GM23248 (cell line): Measurements from ENCODE around the gene TRIP10. TPM values are rescaled to one million over a fixed set of nuclear protein-coding genes. Genes with fewer than 3 reads are reported as not detected.

Experiments
- DNase-seq: peaks from one replicate; pipeline ENCODE4 v3.0.0-alpha.2; 2015
- H2AFZ ChIP-seq: fragments of 200-600 bp; sonication (generic); 2 replicates; pipeline ENCODE4 v1.6.1; 2016; ENCODE audit warnings: antibody characterized with exemption
- H3F3A ChIP-seq: fragments of 200-600 bp; sonication (generic); 2 replicates; pipeline ENCODE4 v1.6.1; 2016; ENCODE audit warnings: mild to moderate bottlenecking, antibody characterized with exemption, mixed run types; ENCODE audit not compliant: insufficient read depth
- H3K27ac ChIP-seq: fragments of 200-600 bp; sonication (generic); 2 replicates; pipeline ENCODE4 v1.5.1; 2016; ENCODE audit warnings: mild to moderate bottlenecking
- H3K27me3 ChIP-seq: fragments of 200-600 bp; sonication (generic); replicated peaks from 2 replicates; pipeline ENCODE4 v1.6.1; 2016; ENCODE audit warnings: mild to moderate bottlenecking; ENCODE audit not compliant: insufficient read depth
- H3K36me3 ChIP-seq: fragments of 200-600 bp; sonication (generic); 2 replicates; pipeline ENCODE4 v1.6.1; 2016; ENCODE audit warnings: low read depth, mild to moderate bottlenecking
- H3K4me1 ChIP-seq: fragments of 200-600 bp; sonication (generic); 2 replicates; pipeline ENCODE4 v1.6.1; 2016; ENCODE audit warnings: mild to moderate bottlenecking; ENCODE audit not compliant: insufficient read depth
- H3K4me2 ChIP-seq: fragments of 200-600 bp; sonication (generic); one replicate; pipeline ENCODE4 v1.6.1; 2016; ENCODE audit warnings: mild to moderate bottlenecking; ENCODE audit not compliant: unreplicated experiment
- H3K4me3 ChIP-seq: fragments of 200-600 bp; sonication (generic); 2 replicates; pipeline ENCODE4 v1.5.1; 2016; ENCODE audit warnings: mild to moderate bottlenecking
- H3K79me2 ChIP-seq: fragments of 200-600 bp; sonication (generic); 2 replicates; pipeline ENCODE4 v1.6.1; 2016; ENCODE audit warnings: mild to moderate bottlenecking; ENCODE audit not compliant: insufficient read depth
- H3K9ac ChIP-seq: fragments of 200-600 bp; sonication (generic); 2 replicates; pipeline ENCODE4 v1.6.1; 2016; ENCODE audit warnings: mild to moderate bottlenecking
- H3K9me2 ChIP-seq: fragments of 200-600 bp; sonication (generic); 2 replicates; pipeline ENCODE4 v1.6.1; 2016; ENCODE audit warnings: mixed run types, mild to moderate bottlenecking, moderate library complexity; ENCODE audit not compliant: insufficient read depth
- H3K9me3 ChIP-seq: fragments of 200-600 bp; sonication (generic); one replicate; pipeline ENCODE4 v1.6.1; 2017; ENCODE audit warnings: low read depth
- H4K20me1 ChIP-seq: fragments of 200-600 bp; sonication (generic); 2 replicates; pipeline ENCODE4 v1.6.0; 2016; ENCODE audit not compliant: insufficient read depth
- EZH2 ChIP-seq: fragments of 200-600 bp; sonication (generic); IDR thresholded peaks from 2 replicates; pipeline ENCODE4 v1.6.1; 2018; ENCODE audit warnings: antibody characterized with exemption, mild to moderate bottlenecking; ENCODE audit not compliant: insufficient read depth, poor library complexity, severe bottlenecking
- EZH2phosphoT487 ChIP-seq: fragments of 200-600 bp; sonication (generic); IDR thresholded peaks from 2 replicates; pipeline ENCODE4 v1.6.1; 2018; ENCODE audit warnings: antibody characterized with exemption, moderate library complexity, mild to moderate bottlenecking, low read depth; ENCODE audit not compliant: insufficient read depth
- WGBS, 2 experiments: methylation state at CpG; one replicate each; pipeline ENCODE4 v1.1.6; 2015 to 2017; ENCODE audit warnings: low lambda C conversion rate in 2 of 2, low coverage in 1 of 2; ENCODE audit errors: missing lambda C conversion rate in 2 of 2; 5-methylcytosine and 5-hydroxymethylcytosine counted together
- in situ Hi-C: fragments of 300-500 bp; cut with MboI; formaldehyde crosslinking; loops from 2 replicates; pipeline ENCODE4 v1.15.0; 2020
- polyA plus RNA-seq: library from polyadenylated mRNA; unstranded; fragments of >200 nt; fragmentation: Nextera tagmentation; extraction: Ambion mirVana; gene quantifications from 2 replicates; pipeline ENCODE4 v1.2.1, GENCODE V29; 2016
- total RNA-seq: library from RNA; depleted of rRNA; stranded (reverse); fragments of >200 nt; shearing (Covaris generic); gene quantifications from 2 replicates; pipeline ENCODE4 v1.2.3, GENCODE V29; 2014

Gene TRIP10
- total and polyA plus RNA-seq, 2 experiments from 2014 or later, result 48.0 to 48.9 TPM

- H3K9me3 ChIP-seq, result no peaks in the 10 kb centered on the region
- no peaks in the 10 kb centered on the region for H3K79me2 ChIP-seq
- no peaks in the 10 kb centered on the region for H3F3A ChIP-seq
- TF ChIP-seq EZH2 (no peak), EZH2phosphoT487 (no peak)
- H3K27me3 ChIP-seq, result no peaks in the 10 kb centered on the region
- H3K27ac ChIP-seq, result no peak overlapping the region
- no peak overlapping the region for H2AFZ ChIP-seq
- no peak overlapping the region for H3K4me2 ChIP-seq
- H4K20me1 ChIP-seq, result no peaks in the 10 kb centered on the region
- H3K9ac ChIP-seq, result no peak overlapping the region
- H3K4me3 ChIP-seq, result no peak overlapping the region
- DNase-seq, result no peak
- in situ Hi-C loops, result no loop called here
- peaks cover 10% of the 10 kb centered on the region for H3K4me1 ChIP-seq
- no peaks in the 10 kb centered on the region for H3K36me3 ChIP-seq
- WGBS, 2 experiments, result 88 to 97% methylated on average over 6 of the region's 6 CpGs
- H3K9me2 ChIP-seq, result no peaks in the 10 kb centered on the region
These were observed 22.9 kb upstream of the TRIP10 start for GRCh38 chr19:6716610-6716970.

- no peak overlapping the region for H3K4me2 ChIP-seq
- in situ Hi-C loops, result no loop called here
- no peak for DNase-seq
- 91 to 93% methylated on average over 9 to 10 of the region's 10 CpGs for WGBS, 2 experiments
- no peaks in the 10 kb centered on the region for H3K9me3 ChIP-seq
- H4K20me1 ChIP-seq, result no peaks in the 10 kb centered on the region
- peaks cover 10% of the 10 kb centered on the region for H3K4me1 ChIP-seq
- no peak overlapping the region for H3K4me3 ChIP-seq
- no peaks in the 10 kb centered on the region for H3K79me2 ChIP-seq
- H3K36me3 ChIP-seq, result no peaks in the 10 kb centered on the region
- H3F3A ChIP-seq, result no peaks in the 10 kb centered on the region
- H3K27me3 ChIP-seq, result no peaks in the 10 kb centered on the region
- H2AFZ ChIP-seq, result no peak overlapping the region
- no peak for TF ChIP-seq EZH2phosphoT487
- no peak for TF ChIP-seq EZH2
- no peaks in the 10 kb centered on the region for H3K9me2 ChIP-seq
- H3K27ac ChIP-seq, result no peak overlapping the region
- no peak overlapping the region for H3K9ac ChIP-seq
These were observed 22.4 kb upstream of the TRIP10 start for GRCh38 chr19:6717036-6717435.

- no peaks in the 10 kb centered on the region for H3K36me3 ChIP-seq
- no peaks in the 10 kb centered on the region for H3K9me2 ChIP-seq
- H3K4me2 ChIP-seq, result no peak overlapping the region
- H2AFZ ChIP-seq, result no peak overlapping the region
- WGBS, 2 experiments, result 89 to 92% methylated on average over 4 of the region's 4 CpGs
- no peaks in the 10 kb centered on the region for H3K9me3 ChIP-seq
- no peak for DNase-seq
- no peak overlapping the region for H3K4me3 ChIP-seq
- H3K27ac ChIP-seq, result no peak overlapping the region
- peaks cover 10% of the 10 kb centered on the region for H3K4me1 ChIP-seq
- no peaks in the 10 kb centered on the region for H3K79me2 ChIP-seq
- TF ChIP-seq EZH2 (no peak), EZH2phosphoT487 (no peak)
- no peaks in the 10 kb centered on the region for H4K20me1 ChIP-seq
- H3F3A ChIP-seq, result peaks cover 4% of the 10 kb centered on the region; the same call in 1 of the 2 replicates
- H3K9ac ChIP-seq, result no peak overlapping the region
- H3K27me3 ChIP-seq, result no peaks in the 10 kb centered on the region
- in situ Hi-C loops, result no loop called here
These were observed 22.0 kb upstream of the TRIP10 start for GRCh38 chr19:6717441-6717971.

- Histone ChIP-seq H3K4me2 (no peak overlapping the region), H3K79me2 (no peaks in the 10 kb centered on the region), H3K4me3 (no peak overlapping the region), H3K27ac (no peak overlapping the region), H3K36me3 (no peaks in the 10 kb centered on the region), H3K9ac (no peak overlapping the region), H4K20me1 (no peaks in the 10 kb centered on the region), H3K9me3 (no peaks in the 10 kb centered on the region), H2AFZ (no peak overlapping the region), H3K27me3 (no peaks in the 10 kb centered on the region), H3F3A (peaks cover 4% of the 10 kb centered on the region; the same call in 1 of the 2 replicates), H3K4me1 (peaks cover 17% of the 10 kb centered on the region), H3K9me2 (no peaks in the 10 kb centered on the region)
- TF ChIP-seq EZH2phosphoT487 (no peak), EZH2 (no peak)
- DNase-seq, result no peak
- in situ Hi-C loops, result no loop called here
- WGBS, 2 experiments, result 84 to 85% methylated on average over 20 to 23 of the region's 23 CpGs
These were observed 21.3 kb upstream of the TRIP10 start for GRCh38 chr19:6718111-6718740.
